G401 (cell line): ENCODE measurements around the gene TAOK3. TPM values are rescaled to one million over a fixed set of nuclear protein-coding genes. Genes with fewer than 3 reads are reported as not detected.
"Not testable (repeated sequence)": the region's sequence is repeated elsewhere in the genome, so short reads cannot be mapped to it uniquely, and the experiment has no call there.

Experiments
- DNase-seq: peaks from one replicate; pipeline ENCODE4 v3.0.0-alpha.2; 2015; ENCODE audit warnings: low spot score
- in situ Hi-C: cut with HindIII; loops from 2 replicates; pipeline ENCODE4 v1.10.0; 2016; ENCODE audit warnings: low sequenced_read_pairs, mixed read lengths
- total RNA-seq: library from RNA; depleted of rRNA; stranded (reverse); fragments of >200 nt; shearing (Covaris generic); gene quantifications from 2 replicates; pipeline ENCODE4 v1.2.3, GENCODE V29; 2014; rRNA removed

TAOK3 gene
- total RNA-seq, result 9.1 and 17.6 TPM in 2 replicates

DNA sequence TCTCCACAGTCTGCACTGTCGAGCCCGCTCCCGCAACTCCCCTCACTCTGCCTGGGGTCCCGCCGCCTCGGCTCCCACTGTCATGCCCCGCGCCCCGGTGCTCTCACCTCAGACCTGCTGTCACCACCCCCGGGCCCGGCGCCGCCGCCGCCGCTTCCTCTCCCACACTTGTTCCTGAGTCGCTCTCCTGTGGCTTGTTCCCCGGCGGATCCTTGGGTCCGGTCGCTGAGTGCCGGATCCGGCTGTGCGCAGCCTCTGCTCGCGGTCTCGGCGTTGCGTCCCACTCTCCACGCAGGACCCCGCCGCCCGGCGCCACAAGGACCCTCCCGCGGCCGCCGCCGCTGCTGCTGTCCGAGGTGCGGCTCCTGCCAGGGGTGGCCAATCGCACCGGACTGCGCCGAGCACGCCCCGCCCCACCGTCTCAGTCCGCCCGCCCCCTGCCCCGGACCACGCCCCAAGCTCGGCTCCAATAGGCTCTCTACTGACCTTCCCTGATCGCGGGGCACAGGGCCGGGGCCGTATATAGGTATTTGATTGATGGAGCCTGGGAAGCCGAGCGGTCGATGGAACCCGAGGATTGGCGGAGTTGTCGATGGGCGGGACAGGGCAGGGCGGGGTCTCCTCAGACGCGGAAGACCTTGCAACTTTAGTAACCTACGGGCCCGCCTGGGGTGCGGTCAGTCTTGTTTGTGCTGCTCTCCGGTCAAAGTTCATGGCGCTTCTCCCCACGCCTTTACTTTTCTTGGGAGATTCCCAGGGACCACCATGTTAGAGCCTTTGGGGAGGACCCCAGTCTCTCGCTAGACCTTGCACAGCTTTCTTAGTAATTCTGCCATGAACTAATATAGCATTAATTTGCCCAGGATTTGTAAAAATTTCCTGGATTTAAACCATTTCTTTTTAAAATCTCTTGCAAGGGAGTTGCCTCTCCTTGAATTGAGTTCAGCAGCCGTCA is at the start of gene TAOK3:
TSS of gene TAOK3 (minus strand) at position 367 of the 955 bp plus-strand sequence. CDS start 117,340 bp downstream, outside the sequence.
- in situ Hi-C loops, result no loop called here

DNA sequence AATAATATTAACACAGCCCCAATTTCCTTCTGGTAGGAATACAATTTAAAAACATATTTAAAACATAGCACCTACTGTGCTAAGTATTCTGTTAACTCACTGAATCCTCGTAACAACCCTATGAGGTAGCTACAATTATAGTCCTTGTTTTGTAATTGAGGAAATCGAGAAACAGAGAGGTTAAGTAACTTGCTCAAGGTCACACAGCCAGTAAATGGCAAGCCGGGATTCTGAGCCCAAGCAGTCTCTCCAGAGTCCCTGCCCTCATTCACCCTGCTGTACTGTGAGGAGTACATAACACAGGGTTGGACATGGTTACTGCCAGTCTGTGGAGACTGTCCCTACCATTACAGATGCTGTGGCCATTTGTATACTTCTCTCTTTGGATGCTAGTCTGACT is 48.0 kb upstream of the TAOK3 start:
- in situ Hi-C loops, result no loop called here

More for the DNA sequence above, at the start of gene TAOK3:
- peak; percentile 99 for DNase-seq

DNA sequence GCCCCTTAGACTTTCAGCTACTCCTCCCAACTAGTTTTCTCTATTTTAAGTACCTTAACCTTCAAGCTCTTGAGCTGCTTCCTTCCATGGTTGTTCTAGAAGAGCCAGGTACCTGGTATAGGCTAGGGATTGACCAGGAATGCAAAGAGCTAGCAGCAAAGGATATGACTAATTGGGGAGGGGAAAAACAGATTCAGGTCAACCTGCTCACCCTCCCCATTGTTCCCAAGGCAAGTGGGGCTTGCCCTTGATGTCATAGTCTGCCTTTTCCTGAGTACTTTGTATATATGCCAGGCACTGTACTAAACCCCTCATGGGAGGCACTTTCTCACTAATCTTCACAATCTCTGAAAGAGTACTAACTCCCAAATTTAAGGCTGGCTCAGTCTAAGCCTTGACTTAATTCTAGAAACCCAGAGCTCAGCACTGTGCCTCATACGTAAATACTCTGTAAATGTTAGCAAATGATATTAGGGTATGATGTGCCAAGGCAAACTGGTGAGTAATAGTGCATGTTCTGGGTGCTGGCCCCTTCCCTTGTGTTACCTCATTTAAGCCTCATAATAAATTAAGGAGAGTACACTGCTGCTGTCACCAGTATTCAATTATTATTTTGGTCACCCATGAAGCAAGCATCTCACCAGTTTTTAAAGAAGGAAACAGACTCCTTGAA is 45.8 kb upstream of the TAOK3 start:
- no peak for DNase-seq
- in situ Hi-C loops, result no loop called here

More for the DNA sequence above, 48.0 kb upstream of the TAOK3 start:
- DNase-seq, result no peak

GRCh38 chr12:118417942-118418341 is 45.2 kb upstream of the TAOK3 start:
- in situ Hi-C loops, result no loop called here
- no peak for DNase-seq

DNA sequence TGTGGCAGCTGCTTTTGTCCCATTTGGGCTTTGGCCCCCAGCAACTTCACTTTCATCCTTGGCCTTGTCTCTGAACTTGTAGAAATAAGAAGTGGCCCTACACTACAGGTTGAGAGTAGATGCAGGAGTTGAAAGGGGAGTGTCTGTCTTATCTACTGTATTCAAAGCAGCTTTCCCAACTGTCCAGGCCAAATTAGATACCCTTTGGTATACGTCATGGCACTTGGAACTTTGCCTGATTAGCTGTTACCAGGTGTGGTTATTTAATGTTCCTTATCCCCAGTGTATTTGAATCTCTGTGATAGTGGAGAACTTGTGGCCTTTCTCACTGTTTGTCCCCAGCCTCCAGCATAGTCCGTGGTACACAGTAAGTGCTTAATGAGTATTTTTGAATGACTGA is 37.1 kb upstream of the TAOK3 start:
- in situ Hi-C loops, result no loop called here
- no peak for DNase-seq

- DNase-seq, in situ Hi-C loops: not testable (repeated sequence)
Observed at GRCh38 chr12:118408241-118408640, 35.5 kb upstream of the TAOK3 start.

DNA sequence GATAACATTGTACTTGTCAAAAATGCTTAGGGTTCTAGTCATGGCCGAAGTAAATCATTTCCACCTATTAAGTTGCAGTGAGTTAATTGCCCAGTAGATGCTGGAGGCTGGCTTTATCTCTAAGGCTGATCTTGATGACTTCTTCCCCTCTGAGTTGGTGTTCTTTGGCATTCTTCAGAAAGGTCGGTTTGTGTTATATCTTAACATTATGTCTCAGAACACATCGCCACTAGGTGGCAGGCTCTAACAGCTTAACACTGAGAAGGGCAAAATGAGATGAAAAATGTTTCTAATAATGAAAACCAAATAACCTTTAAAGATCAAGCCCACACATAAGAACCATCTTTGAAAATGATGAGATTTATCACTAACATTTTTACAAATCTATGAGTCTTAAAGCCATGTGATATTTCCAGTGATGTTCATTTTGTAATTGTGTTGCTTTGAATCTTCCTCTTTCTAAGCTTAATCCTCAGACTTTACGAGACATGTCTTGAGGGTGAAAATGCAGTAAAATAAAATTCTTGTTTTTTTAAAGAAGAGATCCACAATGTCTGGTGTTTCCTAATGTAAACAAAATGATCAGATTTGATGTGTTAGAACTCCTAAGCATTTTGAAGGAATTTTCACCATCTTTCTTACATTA is 32.3 kb upstream of the TAOK3 start:
- in situ Hi-C loops, result no loop called here

DNA sequence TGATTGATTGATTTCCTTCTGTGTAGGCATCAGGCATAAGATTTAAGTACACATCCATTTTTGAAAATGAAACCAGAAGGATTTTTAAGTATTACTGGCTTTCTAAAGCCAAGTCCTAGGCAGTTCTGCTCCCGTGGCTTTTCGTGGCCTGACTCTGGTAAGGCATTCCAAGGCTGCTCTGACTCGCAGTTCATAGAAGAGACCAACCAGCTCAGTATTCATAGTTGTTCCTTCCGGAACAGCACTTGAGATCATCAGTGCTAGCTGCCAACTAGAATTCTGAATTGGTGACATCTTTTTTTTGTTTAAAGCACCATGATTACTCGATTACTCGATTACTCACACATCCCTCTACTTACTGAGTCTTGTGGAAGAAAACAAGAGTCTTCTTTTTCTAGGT is 29.5 kb upstream of the TAOK3 start:
- in situ Hi-C loops, result no loop called here
- no peak for DNase-seq

More for the DNA sequence above, 32.3 kb upstream of the TAOK3 start:
- peak; percentile 75 for DNase-seq

- no peak for DNase-seq
- in situ Hi-C loops, result no loop called here
Observed at GRCh38 chr12:118398940-118399339, 26.2 kb upstream of the TAOK3 start.

- no peak for DNase-seq
- in situ Hi-C loops, result no loop called here
Observed at GRCh38 chr12:118398524-118398923, 25.8 kb upstream of the TAOK3 start.

GRCh38 chr12:118397708-118398440 is 25.2 kb upstream of the TAOK3 start:
- in situ Hi-C loops, result no loop called here
- no peak for DNase-seq

GRCh38 chr12:118391836-118392235 is 19.1 kb upstream of the TAOK3 start:
- in situ Hi-C loops, result no loop called here
- DNase-seq, result peak; percentile 93

DNA sequence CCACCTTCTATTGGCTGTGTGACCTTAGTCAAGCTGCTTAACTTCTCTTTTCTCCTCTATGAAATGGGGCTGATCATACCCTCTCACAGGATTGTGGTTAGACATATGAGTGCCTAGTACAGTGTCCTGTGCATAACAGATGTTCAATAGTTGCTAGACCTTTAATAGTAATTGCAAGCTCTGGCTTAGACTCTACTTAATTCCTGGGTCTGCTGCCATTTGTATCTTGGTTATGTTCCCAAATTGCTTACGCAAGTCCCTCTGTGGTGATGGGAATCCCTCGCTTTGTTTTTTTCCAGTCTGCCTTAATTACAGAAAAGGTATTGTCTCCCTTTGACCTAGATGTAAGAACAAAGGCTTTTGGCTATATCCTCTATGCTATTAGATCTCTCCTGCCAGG is 18.7 kb upstream of the TAOK3 start:
- in situ Hi-C loops, result no loop called here
- no peak for DNase-seq

DNA sequence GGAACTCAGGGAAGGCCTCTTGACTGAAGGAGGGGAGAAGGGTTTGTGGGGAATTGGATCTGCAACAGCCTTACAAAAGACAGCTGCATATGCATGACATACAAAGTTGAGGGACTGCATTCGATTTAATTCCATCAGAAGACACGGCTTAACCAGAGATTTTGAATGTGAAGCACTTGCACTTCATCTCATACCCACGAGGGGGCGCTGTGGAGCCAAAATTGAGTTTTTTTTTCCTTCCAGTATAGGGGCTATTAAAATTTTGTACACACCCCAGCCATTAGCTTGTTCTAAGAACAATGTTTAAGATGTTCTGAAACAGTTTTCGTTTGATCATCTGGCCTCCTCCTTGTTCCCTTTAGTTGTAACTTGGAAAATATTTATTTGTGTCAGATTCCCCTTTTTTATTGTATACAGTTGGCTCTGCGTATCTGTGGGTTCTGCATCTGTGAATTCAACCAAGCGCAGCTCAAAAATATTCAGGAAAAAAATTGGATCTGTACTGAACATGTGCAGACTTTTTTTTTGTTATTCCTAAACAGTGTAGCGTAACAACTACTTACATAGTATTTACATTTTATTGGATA is 5.3 kb upstream of the TAOK3 start:
- DNase-seq, result peak; percentile 68
- in situ Hi-C loops, result no loop called here

DNA sequence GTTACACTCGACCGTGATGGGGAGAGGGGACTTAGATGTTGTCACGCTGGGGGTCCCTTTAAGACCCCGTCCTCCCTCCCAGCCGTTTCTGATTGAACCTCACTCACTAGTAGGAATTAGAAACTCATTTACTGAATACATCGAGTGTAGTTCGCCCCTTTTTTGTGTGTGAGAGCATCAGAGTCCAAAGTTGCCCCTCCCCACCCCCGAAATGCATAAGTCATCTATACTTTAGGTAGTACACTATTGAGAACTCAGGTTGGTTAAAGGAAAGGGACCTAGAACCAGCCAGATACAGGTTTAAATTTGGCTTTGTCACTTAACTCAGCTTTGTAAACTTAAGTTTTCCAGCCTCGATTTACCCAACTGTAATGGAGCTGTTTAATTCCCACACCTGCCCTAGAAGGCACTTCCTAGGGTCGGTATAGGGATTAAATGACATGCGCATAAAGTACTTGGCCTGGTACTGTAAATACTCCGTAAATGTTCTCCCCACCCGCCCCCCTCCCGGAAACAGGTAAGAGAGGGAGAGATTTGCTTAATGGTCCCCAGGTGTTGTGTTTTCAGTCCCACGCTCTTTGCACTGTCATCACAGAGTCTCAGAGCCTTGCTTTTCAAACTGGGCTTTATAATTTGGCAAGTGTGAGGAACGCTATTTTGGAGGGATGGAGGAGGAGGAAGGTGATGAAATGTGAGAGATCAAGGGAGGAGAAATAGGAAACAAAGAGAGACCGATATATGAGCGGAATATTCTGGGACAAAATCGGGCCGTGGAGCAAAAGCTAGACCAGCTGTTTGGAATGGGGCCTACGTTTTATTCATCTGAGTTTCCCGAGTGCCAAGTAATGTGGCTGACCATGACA is 4.5 kb upstream of the TAOK3 start:
- no peak for DNase-seq
- in situ Hi-C loops, result no loop called here

DNA sequence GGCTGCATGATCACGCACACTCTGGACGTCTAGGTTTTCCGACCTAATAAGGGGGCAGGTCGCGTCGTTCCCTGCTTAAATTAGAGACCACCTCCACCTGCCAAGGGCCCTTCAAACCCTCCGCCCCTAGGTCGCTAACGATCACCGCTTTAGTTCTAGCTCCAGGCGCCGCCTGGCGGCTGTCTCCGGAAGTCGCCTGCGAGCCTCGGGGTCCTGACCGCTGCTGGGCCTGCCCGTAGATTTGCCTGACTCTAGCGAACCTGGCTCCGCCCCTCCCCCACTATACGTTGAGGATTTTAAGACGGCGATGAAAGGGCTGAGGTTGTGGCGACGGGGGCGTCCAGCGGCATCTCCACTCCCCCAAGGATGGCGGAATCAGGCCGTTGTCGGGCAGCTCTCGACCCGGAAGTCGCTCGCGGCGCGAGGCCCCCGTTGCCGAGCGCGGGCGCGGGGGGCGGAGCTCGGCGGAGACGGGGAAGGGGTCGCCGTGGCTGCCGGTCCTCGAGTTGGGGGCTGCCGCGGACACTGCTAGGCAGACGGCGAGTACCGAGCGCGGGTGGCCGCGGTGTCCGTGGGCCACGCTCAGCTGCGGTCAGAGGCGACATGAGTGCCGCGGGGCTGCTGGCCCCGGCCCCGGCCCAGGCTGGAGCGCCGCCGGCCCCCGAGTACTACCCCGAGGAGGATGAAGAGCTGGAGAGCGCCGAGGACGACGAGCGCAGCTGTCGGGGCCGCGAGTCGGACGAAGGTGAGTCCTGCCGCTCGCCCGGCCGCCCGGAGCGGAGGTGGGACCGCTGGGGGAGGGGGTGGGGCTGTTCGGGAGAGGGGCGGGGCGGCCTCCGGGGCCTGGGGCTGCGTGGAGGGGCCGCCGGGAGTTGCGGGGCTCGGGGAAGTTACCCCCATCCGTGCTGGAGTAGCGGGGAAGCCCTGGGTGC is 3.6 kb upstream of the TAOK3 start, which contains the start of gene SUDS3:
TSS of gene SUDS3 (plus strand) at position 467 of the 932 bp plus-strand sequence. CDS start at position 604, 137 bp downstream.
- peak; percentile 89 for DNase-seq
- in situ Hi-C loops, result no loop called here

- DNase-seq, result no peak
- in situ Hi-C loops, result no loop called here
Observed at GRCh38 chr12:118375348-118375747, 2.6 kb upstream of the TAOK3 start.
